Lower lobe of right lung (tissue), 2 donors: ENCODE measurements around the gene FAM131B. TPM values are rescaled to one million over a fixed set of nuclear protein-coding genes. Genes with fewer than 3 reads are reported as not detected.
A peak's percentile ranks its signal among the peaks of the same experiment; 100 is the strongest.

Experiments
- ATAC-seq, 2 donors: fragments of 200-7000 bp; cut with Tn5 transposase; one replicate each; pipeline ENCODE4 v1.9.1; 2020 to 2022; ENCODE audit warnings: mild to moderate bottlenecking in 2 of 2, moderate library complexity in 2 of 2
- DNase-seq: peaks from one replicate; pipeline ENCODE4 v3.0.0-alpha.2; 2020
- H3K27ac ChIP-seq: fragments of 200-600 bp; one replicate; pipeline ENCODE4 v1.8.0; 2022
- H3K27me3 ChIP-seq: fragments of 200-600 bp; one replicate; pipeline ENCODE4 v1.8.0; 2022; ENCODE audit warnings: low read depth
- H3K36me3 ChIP-seq: fragments of 200-600 bp; one replicate; pipeline ENCODE4 v1.8.0; 2022; ENCODE audit warnings: mild to moderate bottlenecking
- H3K4me1 ChIP-seq: fragments of 200-600 bp; one replicate; pipeline ENCODE4 v1.8.0; 2022
- H3K4me3 ChIP-seq: fragments of 200-600 bp; one replicate; pipeline ENCODE4 v1.8.0; 2022; ENCODE audit warnings: mild to moderate bottlenecking
- H3K9me3 ChIP-seq: fragments of 200-600 bp; one replicate; pipeline ENCODE4 v1.8.0; 2022
- CTCF ChIP-seq: fragments of 200-600 bp; IDR thresholded peaks from one replicate; pipeline ENCODE4 v1.8.0; 2022; ENCODE audit warnings: antibody characterized with exemption, mild to moderate bottlenecking
- intact Hi-C: fragments of 100-400 bp; cut with DNase I; formaldehyde crosslinking; loops from one replicate; pipeline ENCODE4 v1.11.0; 2022
- total RNA-seq: library from RNA; stranded (reverse); fragmentation: NEBNext Ultra II Directional; extraction: Animal tissue kit (Norgen Biotek cat#: 25700); gene quantifications from one replicate; pipeline ENCODE4 v1.2.1, GENCODE V29; 2021
- donor health status: DM: no; HTN: yes; CAD: no; lungs with severe emphysema.

Gene FAM131B
- total RNA-seq, 1 donor from 2014 or later = 0.53 TPM

GRCh38 chr7:143321242-143321641, 41.3 kb downstream of the FAM131B start:
- DNase-seq (no peak), ATAC-seq (no peak)
- Histone ChIP-seq H3K27ac (no peak overlapping the region), H3K36me3 (no peaks in the 10 kb centered on the region), H3K4me3 (no peak overlapping the region), H3K4me1 (no peaks in the 10 kb centered on the region), H3K27me3 (no peaks in the 10 kb centered on the region), H3K9me3 (no peaks in the 10 kb centered on the region)
- TF ChIP-seq CTCF = no peak
- intact Hi-C loops = no loop called here

DNA sequence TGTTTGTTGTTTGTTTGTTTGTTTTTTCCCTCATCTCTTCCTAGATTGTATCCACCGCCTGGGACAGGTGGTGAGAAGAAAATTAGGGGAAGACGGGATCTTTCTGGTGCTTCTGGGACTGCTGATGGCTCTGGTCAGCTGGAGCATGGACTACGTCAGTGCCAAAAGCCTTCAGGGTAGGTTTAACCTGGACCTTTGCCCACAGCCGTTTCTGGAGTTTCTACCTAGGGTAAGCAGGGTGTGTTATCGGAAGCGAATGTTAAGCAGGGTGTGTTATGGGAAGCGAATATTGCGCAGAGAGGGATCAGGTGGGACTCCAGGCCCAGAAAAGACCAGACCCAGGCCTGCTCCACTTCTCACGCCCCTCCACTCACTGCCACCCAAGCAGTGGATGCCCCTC, 41.9 kb downstream of the FAM131B start:
- DNase-seq (no peak), ATAC-seq (no peak)
- no peak for TF ChIP-seq CTCF
- no peak overlapping the region for H3K27ac ChIP-seq
- no peaks in the 10 kb centered on the region for H3K9me3 ChIP-seq
- no peaks in the 10 kb centered on the region for H3K36me3 ChIP-seq
- intact Hi-C loops = no loop called here
- H3K4me3 ChIP-seq = no peak overlapping the region
- no peaks in the 10 kb centered on the region for H3K4me1 ChIP-seq
- no peaks in the 10 kb centered on the region for H3K27me3 ChIP-seq

- no peak for TF ChIP-seq CTCF
- Histone ChIP-seq H3K9me3 (no peaks in the 10 kb centered on the region), H3K4me1 (no peaks in the 10 kb centered on the region), H3K4me3 (no peak overlapping the region), H3K27ac (no peak overlapping the region), H3K27me3 (no peaks in the 10 kb centered on the region), H3K36me3 (no peaks in the 10 kb centered on the region)
- intact Hi-C loops = no loop called here
- ATAC-seq (peak; percentile 22 to 30), DNase-seq (no peak)
Observed at GRCh38 chr7:143318661-143319060, 43.9 kb downstream of the FAM131B start.

GRCh38 chr7:143316492-143316891, 46.0 kb downstream of the FAM131B start:
- Histone ChIP-seq H3K9me3 (no peaks in the 10 kb centered on the region), H3K27me3 (no peaks in the 10 kb centered on the region), H3K4me1 (no peaks in the 10 kb centered on the region), H3K27ac (no peak overlapping the region), H3K36me3 (no peaks in the 10 kb centered on the region), H3K4me3 (no peak overlapping the region)
- no peak for DNase-seq
- TF ChIP-seq CTCF = no peak
- intact Hi-C loops = no loop called here
- ATAC-seq = peak in 1 of 2 donors; percentile 57

DNA sequence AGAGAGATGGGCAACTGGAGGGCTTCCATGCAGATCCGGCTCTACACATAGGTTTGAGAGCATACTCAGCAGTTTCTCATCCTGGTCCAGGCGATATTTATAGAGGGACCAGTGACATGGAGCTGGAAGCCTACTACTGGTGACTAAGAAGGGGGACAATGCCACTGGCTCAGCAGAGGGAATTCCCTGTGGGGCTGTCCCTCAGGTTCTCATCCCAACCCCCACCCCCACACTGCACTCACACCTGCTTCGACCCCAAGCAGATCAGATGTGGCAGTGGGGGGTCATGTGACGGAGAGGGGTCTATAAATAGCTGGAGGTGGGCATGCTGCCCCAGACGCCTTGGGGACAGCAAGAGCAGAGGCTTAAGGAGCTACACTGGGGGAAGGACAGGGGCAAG, 46.7 kb downstream of the FAM131B start, which contains the start of gene CLCN1:
Gene CLCN1 (plus strand): TSS at position 336 of the 400 bp plus-strand sequence. CDS start 102 bp downstream, outside the sequence.
- Histone ChIP-seq H3K4me3 (no peak within 1 kb of the TSS), H3K36me3 (no peaks in the 10 kb centered on the region), H3K9me3 (no peaks in the 10 kb centered on the region), H3K27ac (no peak within 1 kb of the TSS), H3K4me1 (no peaks in the 10 kb centered on the region), H3K27me3 (no peaks in the 10 kb centered on the region)
- no peak for DNase-seq
- no peak for TF ChIP-seq CTCF
- intact Hi-C loops = no loop called here
- ATAC-seq = no peak

- H3K4me3 ChIP-seq = no peak overlapping the region
- ATAC-seq (no peak), DNase-seq (no peak)
- H3K4me1 ChIP-seq = no peaks in the 10 kb centered on the region
- no peaks in the 10 kb centered on the region for H3K27me3 ChIP-seq
- intact Hi-C loops = no loop called here
- no peaks in the 10 kb centered on the region for H3K9me3 ChIP-seq
- no peak for TF ChIP-seq CTCF
- H3K27ac ChIP-seq = no peak overlapping the region
- H3K36me3 ChIP-seq = no peaks in the 10 kb centered on the region
Observed at GRCh38 chr7:143314127-143314526, 48.4 kb downstream of the FAM131B start.
